ENCODE measurements around the gene EHMT2. TPM values are rescaled to one million over a fixed set of nuclear protein-coding genes. Genes with fewer than 3 reads are reported as not detected.
"Not testable (repeated sequence)": the region's sequence is repeated elsewhere in the genome, so short reads cannot be mapped to it uniquely, and the experiment has no call there.

The EHMT2 gene
- total and polyA plus RNA-seq, 5 donors from 2014 or later = 29.4 to 46.4 (median 32.4) TPM

- H3K27ac Mint-ChIP-seq; H3K27me3 ChIP-seq (ENCODE audit: control insufficient read depth, insufficient read depth, low read length); H3K4me3 Mint-ChIP-seq; H3K4me3 ChIP-seq (ENCODE audit: low read depth, low read length); H3K36me3 Mint-ChIP-seq; H3K4me1 ChIP-seq (ENCODE audit: control insufficient read depth, insufficient read depth, low read length, poor library complexity, severe bottlenecking); H3K9me3 Mint-ChIP-seq; H3K27ac ChIP-seq (ENCODE audit: insufficient read depth, low read length, poor library complexity, severe bottlenecking); H3K36me3 ChIP-seq (ENCODE audit: control insufficient read depth, insufficient read depth, low read length); H3K4me1 Mint-ChIP-seq; ATAC-seq (ENCODE audit: low read depth in 2 of 2); DNase-seq; H3K9me3 ChIP-seq (ENCODE audit: control insufficient read depth in 2 of 2, low read length in 2 of 2): not testable (repeated sequence)
- H3K27me3 Mint-ChIP-seq = peaks cover 15% of the 10 kb centered on the region
Measured at GRCh38 chr6:31909298-31909697, 11.8 kb upstream of the EHMT2 start.

GRCh38 chr6:31908791-31909190, 11.3 kb upstream of the EHMT2 start:
- H3K9me3 ChIP-seq (ENCODE audit: control insufficient read depth in 2 of 2, low read length in 2 of 2) = no peaks in the 10 kb centered on the region
- H3K4me1 ChIP-seq (ENCODE audit: control insufficient read depth, insufficient read depth, low read length, poor library complexity, severe bottlenecking) = no peaks in the 10 kb centered on the region
- H3K4me3 Mint-ChIP-seq = no peak overlapping the region
- DNase-seq (no peak), ATAC-seq (ENCODE audit: low read depth in 2 of 2) (no peak)
- peaks cover 15% of the 10 kb centered on the region for H3K27me3 Mint-ChIP-seq
- no peaks in the 10 kb centered on the region for H3K36me3 ChIP-seq (ENCODE audit: control insufficient read depth, insufficient read depth, low read length)
- peaks cover 0 to 2% (median 0%) of the 10 kb centered on the region in 7 donors for H3K9me3 Mint-ChIP-seq
- peaks cover 0 to 5% (median 0%) of the 10 kb centered on the region in 4 donors for H3K4me1 Mint-ChIP-seq
- H3K4me3 ChIP-seq (ENCODE audit: low read depth, low read length) = no peak overlapping the region
- H3K27ac Mint-ChIP-seq = no peak overlapping the region
- peaks cover 3% of the 10 kb centered on the region for H3K27me3 ChIP-seq (ENCODE audit: control insufficient read depth, insufficient read depth, low read length)
- H3K36me3 Mint-ChIP-seq = no peaks in the 10 kb centered on the region
- no peak overlapping the region for H3K27ac ChIP-seq (ENCODE audit: insufficient read depth, low read length, poor library complexity, severe bottlenecking)

- peaks cover 15% of the 10 kb centered on the region for H3K27me3 Mint-ChIP-seq
- not testable (repeated sequence) for H3K9me3 Mint-ChIP-seq; H3K36me3 Mint-ChIP-seq; H3K27ac ChIP-seq (ENCODE audit: insufficient read depth, low read length, poor library complexity, severe bottlenecking); H3K9me3 ChIP-seq (ENCODE audit: control insufficient read depth in 2 of 2, low read length in 2 of 2); H3K36me3 ChIP-seq (ENCODE audit: control insufficient read depth, insufficient read depth, low read length); H3K4me1 ChIP-seq (ENCODE audit: control insufficient read depth, insufficient read depth, low read length, poor library complexity, severe bottlenecking); H3K27ac Mint-ChIP-seq; H3K4me3 ChIP-seq (ENCODE audit: low read depth, low read length); H3K4me3 Mint-ChIP-seq; H3K27me3 ChIP-seq (ENCODE audit: control insufficient read depth, insufficient read depth, low read length); H3K4me1 Mint-ChIP-seq; ATAC-seq (ENCODE audit: low read depth in 2 of 2); DNase-seq
Measured at GRCh38 chr6:31908255-31908654, 10.8 kb upstream of the EHMT2 start.

DNA sequence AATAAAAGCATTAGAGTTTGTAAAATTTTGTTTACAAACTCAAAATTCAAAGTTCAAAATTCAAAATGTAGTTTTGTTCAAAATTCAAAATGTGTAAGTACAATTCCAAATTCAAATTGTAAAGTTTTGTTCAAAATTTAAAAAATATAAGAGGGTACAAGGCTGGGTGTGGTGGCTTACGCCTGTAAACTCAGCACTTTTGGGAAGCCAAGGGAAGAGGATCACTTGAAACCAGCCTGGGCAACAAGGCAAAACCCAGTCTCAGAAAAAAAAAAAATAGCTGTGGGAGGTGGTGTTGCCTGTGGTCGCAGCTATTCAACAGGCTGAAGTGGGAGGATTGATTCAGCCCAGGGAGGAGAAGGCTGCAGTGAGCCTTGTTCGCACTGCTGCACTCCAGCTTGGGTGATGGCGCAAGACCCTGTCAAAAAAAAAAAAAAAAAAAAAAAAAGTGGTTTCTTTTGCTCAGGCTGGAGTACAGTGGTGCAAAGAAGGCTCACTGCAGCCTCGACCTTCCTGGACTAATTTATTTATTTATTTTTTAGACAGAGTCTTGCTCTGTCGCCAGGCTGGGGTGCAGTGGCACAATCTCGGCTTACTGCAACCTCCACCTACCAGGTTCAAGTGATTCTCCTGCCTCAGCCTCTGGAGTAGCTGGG, 9.8 kb upstream of the EHMT2 start:
- Mint-ChIP-seq H3K27ac (no peak overlapping the region), H3K4me1 (peaks cover 0 to 12% (median 8%) of the 10 kb centered on the region in 4 donors), H3K9me3 (peaks cover 0 to 2% (median 0%) of the 10 kb centered on the region in 7 donors), H3K4me3 (peak overlapping the region in 1 of 4 donors; percentile 87), H3K36me3 (no peaks in the 10 kb centered on the region), H3K27me3 (peaks cover 15% of the 10 kb centered on the region)
- H3K27me3 ChIP-seq (ENCODE audit: control insufficient read depth, insufficient read depth, low read length) = peaks cover 3% of the 10 kb centered on the region
- ATAC-seq (ENCODE audit: low read depth in 2 of 2) = no peak
- H3K36me3 ChIP-seq (ENCODE audit: control insufficient read depth, insufficient read depth, low read length) = no peaks in the 10 kb centered on the region
- no peaks in the 10 kb centered on the region for H3K9me3 ChIP-seq (ENCODE audit: control insufficient read depth in 2 of 2, low read length in 2 of 2)
- no peak overlapping the region for H3K27ac ChIP-seq (ENCODE audit: insufficient read depth, low read length, poor library complexity, severe bottlenecking)
- H3K4me1 ChIP-seq (ENCODE audit: control insufficient read depth, insufficient read depth, low read length, poor library complexity, severe bottlenecking) = peaks cover 6% of the 10 kb centered on the region
- H3K4me3 ChIP-seq (ENCODE audit: low read depth, low read length) = no peak overlapping the region
- DNase-seq = no peak

DNA sequence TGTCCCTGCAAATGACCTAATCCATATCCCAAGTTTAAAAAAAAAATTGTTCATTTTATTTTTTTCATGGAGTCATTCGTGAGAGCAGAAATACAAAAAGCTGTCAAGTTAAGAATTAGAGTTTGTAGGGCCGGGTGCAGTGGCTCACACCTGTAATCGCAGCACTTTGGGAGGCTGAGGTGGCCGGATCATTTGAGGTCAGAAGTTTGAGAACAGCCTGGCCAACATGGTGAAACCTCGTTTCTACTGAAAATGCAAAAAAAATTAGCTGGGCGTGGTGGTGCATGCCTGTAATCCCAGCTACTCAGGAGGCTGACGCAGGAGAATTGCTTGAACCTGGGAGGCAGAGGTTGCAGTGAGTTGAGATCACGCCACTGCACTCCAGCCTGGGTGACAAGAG, 9.2 kb upstream of the EHMT2 start:
- not testable (repeated sequence) for H3K4me3 ChIP-seq (ENCODE audit: low read depth, low read length); H3K36me3 ChIP-seq (ENCODE audit: control insufficient read depth, insufficient read depth, low read length); H3K9me3 ChIP-seq (ENCODE audit: control insufficient read depth in 2 of 2, low read length in 2 of 2); H3K4me1 ChIP-seq (ENCODE audit: control insufficient read depth, insufficient read depth, low read length, poor library complexity, severe bottlenecking); H3K27ac Mint-ChIP-seq; H3K27ac ChIP-seq (ENCODE audit: insufficient read depth, low read length, poor library complexity, severe bottlenecking); H3K27me3 ChIP-seq (ENCODE audit: control insufficient read depth, insufficient read depth, low read length); DNase-seq; ATAC-seq (ENCODE audit: low read depth in 2 of 2); H3K36me3 Mint-ChIP-seq; H3K9me3 Mint-ChIP-seq
- H3K4me3 Mint-ChIP-seq = peak overlapping the region in 1 of 4 donors; percentile 87
- peaks cover 0 to 12% (median 8%) of the 10 kb centered on the region in 4 donors for H3K4me1 Mint-ChIP-seq
- H3K27me3 Mint-ChIP-seq = peaks cover 15% of the 10 kb centered on the region

DNA sequence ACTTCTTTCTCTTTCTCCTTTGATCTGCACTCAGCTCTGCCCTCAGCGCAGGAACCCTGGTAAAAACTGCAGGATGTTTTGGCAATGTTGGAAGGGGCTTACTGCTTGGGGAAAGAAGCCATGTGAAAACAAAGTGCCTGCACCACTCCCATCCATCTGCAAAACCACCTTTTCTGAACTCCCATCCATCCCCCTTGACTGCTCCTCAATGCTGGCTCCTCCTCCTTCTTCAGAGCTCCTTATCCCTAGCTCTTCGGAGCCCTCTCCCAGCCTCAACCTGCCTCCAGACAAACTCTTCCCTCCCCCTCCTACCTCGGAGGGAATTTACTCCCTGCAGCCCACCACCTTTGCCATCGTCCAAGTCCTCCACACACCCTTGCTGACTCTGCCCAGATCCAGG, 8.6 kb upstream of the EHMT2 start:
- H3K4me3 Mint-ChIP-seq = peak overlapping the region in 1 of 4 donors; percentile 77
- DNase-seq = no peak
- no peak overlapping the region for H3K27ac Mint-ChIP-seq

DNA sequence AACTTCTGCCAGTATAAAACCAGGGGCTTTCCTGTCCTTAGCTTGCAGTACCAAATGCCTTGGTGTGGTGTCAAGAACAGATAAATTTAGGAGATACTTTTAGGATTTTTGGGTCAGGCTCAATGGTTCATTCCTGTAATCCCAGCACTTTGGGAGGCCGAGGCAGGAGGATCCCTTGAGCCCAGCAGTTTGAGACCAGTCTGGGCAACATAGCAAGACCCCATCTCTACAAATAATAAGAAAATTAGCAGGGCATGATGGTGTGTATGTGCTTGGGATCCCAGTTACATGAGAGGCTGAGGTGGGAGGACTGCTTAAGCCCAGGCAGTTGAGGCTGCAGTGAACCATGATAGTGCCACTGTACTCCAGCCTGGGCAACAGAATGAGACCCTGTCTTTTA, 7.5 kb upstream of the EHMT2 start:
- H3K4me1 ChIP-seq (ENCODE audit: control insufficient read depth, insufficient read depth, low read length, poor library complexity, severe bottlenecking) = peaks cover 12% of the 10 kb centered on the region
- ATAC-seq (ENCODE audit: low read depth in 2 of 2) = no peak
- peaks cover 0 to 12% (median 10%) of the 10 kb centered on the region in 4 donors for H3K4me1 Mint-ChIP-seq

More for the DNA sequence above, 8.6 kb upstream of the EHMT2 start:
- Mint-ChIP-seq H3K4me1 (peaks cover 0 to 12% (median 8%) of the 10 kb centered on the region in 4 donors), H3K27me3 (peaks cover 15% of the 10 kb centered on the region), H3K9me3 (peaks cover 0 to 2% (median 0%) of the 10 kb centered on the region in 7 donors), H3K36me3 (no peaks in the 10 kb centered on the region)
- Histone ChIP-seq H3K27ac (ENCODE audit: insufficient read depth, low read length, poor library complexity, severe bottlenecking) (no peak overlapping the region), H3K4me3 (ENCODE audit: low read depth, low read length) (no peak overlapping the region), H3K36me3 (ENCODE audit: control insufficient read depth, insufficient read depth, low read length) (no peaks in the 10 kb centered on the region), H3K4me1 (ENCODE audit: control insufficient read depth, insufficient read depth, low read length, poor library complexity, severe bottlenecking) (peaks cover 12% of the 10 kb centered on the region), H3K27me3 (ENCODE audit: control insufficient read depth, insufficient read depth, low read length) (peaks cover 3% of the 10 kb centered on the region), H3K9me3 (ENCODE audit: control insufficient read depth in 2 of 2, low read length in 2 of 2) (no peaks in the 10 kb centered on the region)
- ATAC-seq (ENCODE audit: low read depth in 2 of 2) = no peak

GRCh38 chr6:31903957-31904356, 6.5 kb upstream of the EHMT2 start:
- H3K27ac Mint-ChIP-seq = no peak overlapping the region

More for the DNA sequence above, 7.5 kb upstream of the EHMT2 start:
- H3K36me3 Mint-ChIP-seq = no peaks in the 10 kb centered on the region
- H3K4me3 ChIP-seq (ENCODE audit: low read depth, low read length) = no peak overlapping the region
- DNase-seq = no peak
- H3K27me3 Mint-ChIP-seq = peaks cover 15% of the 10 kb centered on the region
- H3K27ac ChIP-seq (ENCODE audit: insufficient read depth, low read length, poor library complexity, severe bottlenecking) = no peak overlapping the region
- peaks cover 0 to 2% (median 0%) of the 10 kb centered on the region in 7 donors for H3K9me3 Mint-ChIP-seq
- H3K27ac Mint-ChIP-seq = no peak overlapping the region
- no peaks in the 10 kb centered on the region for H3K9me3 ChIP-seq (ENCODE audit: control insufficient read depth in 2 of 2, low read length in 2 of 2)
- peak overlapping the region in 1 of 4 donors; percentile 64 for H3K4me3 Mint-ChIP-seq
- H3K27me3 ChIP-seq (ENCODE audit: control insufficient read depth, insufficient read depth, low read length) = peaks cover 3% of the 10 kb centered on the region
- no peaks in the 10 kb centered on the region for H3K36me3 ChIP-seq (ENCODE audit: control insufficient read depth, insufficient read depth, low read length)

More at GRCh38 chr6:31903957-31904356, 6.5 kb upstream of the EHMT2 start:
- Mint-ChIP-seq H3K9me3 (peaks cover 0 to 2% (median 0%) of the 10 kb centered on the region in 7 donors), H3K4me1 (peaks cover 0 to 19% (median 16%) of the 10 kb centered on the region in 4 donors), H3K27me3 (peaks cover 15% of the 10 kb centered on the region), H3K4me3 (no peak overlapping the region), H3K36me3 (no peaks in the 10 kb centered on the region)
- DNase-seq (no peak), ATAC-seq (ENCODE audit: low read depth in 2 of 2) (no peak)
- Histone ChIP-seq H3K27ac (ENCODE audit: insufficient read depth, low read length, poor library complexity, severe bottlenecking) (no peak overlapping the region), H3K4me3 (ENCODE audit: low read depth, low read length) (no peak overlapping the region), H3K9me3 (ENCODE audit: control insufficient read depth in 2 of 2, low read length in 2 of 2) (no peaks in the 10 kb centered on the region), H3K36me3 (ENCODE audit: control insufficient read depth, insufficient read depth, low read length) (no peaks in the 10 kb centered on the region), H3K27me3 (ENCODE audit: control insufficient read depth, insufficient read depth, low read length) (peaks cover 3% of the 10 kb centered on the region), H3K4me1 (ENCODE audit: control insufficient read depth, insufficient read depth, low read length, poor library complexity, severe bottlenecking) (peaks cover 21% of the 10 kb centered on the region)

Measured in CD4-positive, CD25-positive, alpha-beta regulatory T cell (primary cell).